ENCODE measurements around the gene ZNF184. TPM values are rescaled to one million over a fixed set of nuclear protein-coding genes. Genes with fewer than 3 reads are reported as not detected.

ZNF184 gene
- total and polyA plus RNA-seq, 9 of the 15 experiments (the other 6 are each of a cell fraction or from before 2014, with no cell fraction given) = 7.6 to 22.2 (median 12.8) TPM

DNA sequence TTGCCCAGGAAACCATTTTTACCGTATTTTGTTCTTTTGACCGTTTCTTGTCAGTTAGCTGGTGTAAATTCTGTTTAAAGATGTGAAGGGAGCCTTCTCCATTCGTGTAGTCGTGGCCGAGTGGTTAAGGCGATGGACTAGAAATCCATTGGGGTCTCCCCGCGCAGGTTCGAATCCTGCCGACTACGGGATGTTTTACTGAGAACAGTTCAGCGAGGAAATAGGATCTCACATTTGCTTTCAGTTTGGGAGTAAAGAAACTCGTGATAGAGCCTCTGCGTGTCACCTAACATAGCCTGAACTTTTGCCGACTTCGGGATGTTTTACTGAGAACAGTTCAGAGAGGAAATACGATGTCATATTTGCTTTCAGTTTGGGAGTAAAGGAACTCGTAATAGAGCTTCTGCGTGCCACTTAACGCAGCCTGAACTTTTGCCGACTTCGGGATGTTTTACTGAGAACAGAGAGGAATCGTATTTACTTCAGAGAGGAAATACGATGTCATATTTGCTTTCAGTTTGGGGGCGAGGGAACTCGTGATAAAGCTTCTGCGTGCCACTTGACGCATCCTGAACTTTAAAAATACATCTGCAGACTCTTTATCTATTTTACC, 5.9 kb upstream of the ZNF184 start (continued):
- TF ChIP-seq, protein P1, sequence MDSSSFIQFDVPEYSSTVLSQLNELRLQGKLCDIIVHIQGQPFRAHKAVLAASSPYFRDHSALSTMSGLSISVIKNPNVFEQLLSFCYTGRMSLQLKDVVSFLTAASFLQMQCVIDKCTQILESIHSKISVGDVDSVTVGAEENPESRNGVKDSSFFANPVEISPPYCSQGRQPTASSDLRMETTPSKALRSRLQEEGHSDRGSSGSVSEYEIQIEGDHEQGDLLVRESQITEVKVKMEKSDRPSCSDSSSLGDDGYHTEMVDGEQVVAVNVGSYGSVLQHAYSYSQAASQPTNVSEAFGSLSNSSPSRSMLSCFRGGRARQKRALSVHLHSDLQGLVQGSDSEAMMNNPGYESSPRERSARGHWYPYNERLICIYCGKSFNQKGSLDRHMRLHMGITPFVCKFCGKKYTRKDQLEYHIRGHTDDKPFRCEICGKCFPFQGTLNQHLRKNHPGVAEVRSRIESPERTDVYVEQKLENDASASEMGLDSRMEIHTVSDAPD (CRISPR knock-in tag; IDR thresholded peaks at IDR 0.05) = no peak
- TF ChIP-seq HMGN3 (IDR thresholded peaks at IDR 0.05; ENCODE audit: borderline replicate concordance, extremely low read depth, insufficient read length, low read depth, low read length) (no peak), BRF2 (IDR thresholded peaks at IDR 0.05; ENCODE audit: borderline replicate concordance, insufficient read depth, insufficient read length) (no peak), HMG20B (CRISPR knock-in tag; IDR thresholded peaks at IDR 0.05) (no peak), NELFE (IDR thresholded peaks at IDR 0.05; ENCODE audit: insufficient read depth, insufficient read length) (no peak), CHD2 (IDR thresholded peaks at IDR 0.05; ENCODE audit: low read depth, low read length) (peak; percentile 58), SP1 (CRISPR knock-in tag; IDR thresholded peaks at IDR 0.05) (peak; percentile 79), ETS2 (tag; IDR thresholded peaks at IDR 0.05; ENCODE audit: borderline replicate concordance, poor library complexity, severe bottlenecking) (no peak), KAT7 (CRISPR knock-in tag; IDR thresholded peaks at IDR 0.05; ENCODE audit: borderline replicate concordance) (no peak; the same call in 1 of the 2 replicates), SRSF1 (IDR thresholded peaks at IDR 0.05; ENCODE audit: low read depth, low read length) (no peak), SUPT5H (IDR thresholded peaks at IDR 0.05) (no peak), SMAD3 (CRISPR knock-in tag; conservative IDR thresholded peaks at IDR 0.05) (peak; percentile 57; the same call in 1 of the 2 replicates), TFAP4 (CRISPR knock-in tag; IDR thresholded peaks at IDR 0.05; ENCODE audit: borderline replicate concordance) (peak; percentile 49; the same call in 1 of the 2 replicates), ZNF444 (CRISPR knock-in tag; IDR thresholded peaks at IDR 0.05) (no peak), ZNF124 (CRISPR knock-in tag; IDR thresholded peaks at IDR 0.05) (no peak), NRF1 (conservative IDR thresholded peaks at IDR 0.05 in 1 of 2, IDR thresholded peaks at IDR 0.05 in 1 of 2) (peak; percentile 84 to 87), ZNF133 (CRISPR knock-in tag; IDR thresholded peaks at IDR 0.05) (no peak), POLR2G (IDR thresholded peaks at IDR 0.05; ENCODE audit: low read depth, low read length) (no peak), ZNF12 (CRISPR knock-in tag; IDR thresholded peaks at IDR 0.05) (no peak), NFE2L1 (tag; IDR thresholded peaks at IDR 0.05; ENCODE audit: borderline replicate concordance, low read depth) (no peak), HNRNPLL (IDR thresholded peaks at IDR 0.05; ENCODE audit: low read depth, low read length, poor library complexity, severe bottlenecking) (no peak)
- TF ChIP-seq, protein P2, sequence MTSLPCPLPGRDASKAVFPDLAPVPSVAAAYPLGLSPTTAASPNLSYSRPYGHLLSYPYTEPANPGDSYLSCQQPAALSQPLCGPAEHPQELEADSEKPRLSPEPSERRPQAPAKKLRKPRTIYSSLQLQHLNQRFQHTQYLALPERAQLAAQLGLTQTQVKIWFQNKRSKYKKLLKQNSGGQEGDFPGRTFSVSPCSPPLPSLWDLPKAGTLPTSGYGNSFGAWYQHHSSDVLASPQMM (CRISPR knock-in tag; IDR thresholded peaks at IDR 0.05) = no peak
- TF ChIP-seq, protein P3, sequence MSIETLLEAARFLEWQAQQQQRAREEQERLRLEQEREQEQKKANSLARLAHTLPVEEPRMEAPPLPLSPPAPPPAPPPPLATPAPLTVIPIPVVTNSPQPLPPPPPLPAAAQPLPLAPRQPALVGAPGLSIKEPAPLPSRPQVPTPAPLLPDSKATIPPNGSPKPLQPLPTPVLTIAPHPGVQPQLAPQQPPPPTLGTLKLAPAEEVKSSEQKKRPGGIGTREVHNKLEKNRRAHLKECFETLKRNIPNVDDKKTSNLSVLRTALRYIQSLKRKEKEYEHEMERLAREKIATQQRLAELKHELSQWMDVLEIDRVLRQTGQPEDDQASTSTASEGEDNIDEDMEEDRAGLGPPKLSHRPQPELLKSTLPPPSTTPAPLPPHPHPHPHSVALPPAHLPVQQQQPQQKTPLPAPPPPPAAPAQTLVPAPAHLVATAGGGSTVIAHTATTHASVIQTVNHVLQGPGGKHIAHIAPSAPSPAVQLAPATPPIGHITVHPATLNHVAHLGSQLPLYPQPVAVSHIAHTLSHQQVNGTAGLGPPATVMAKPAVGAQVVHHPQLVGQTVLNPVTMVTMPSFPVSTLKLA (conservative IDR thresholded peaks at IDR 0.05) = peak; percentile 40 to 57; a peak in 3 of 4 replicates

Measured in K562 (cell line).